T-helper 22 cell (primary cell): ENCODE measurements around the gene MTMR1.

Experiments used
- DNase-seq: peaks from one replicate; pipeline ENCODE4 v3.0.0-alpha.2; 2020; ENCODE audit warnings: low read depth

MTMR1 gene

GRCh38 chrX:150762258-150763165 lies 69.3 kb downstream of the MTMR1 start:
- no peak for DNase-seq

GRCh38 chrX:150763303-150763797 lies 70.2 kb downstream of the MTMR1 start:
- DNase-seq = no peak

GRCh38 chrX:150763810-150764209 lies 70.6 kb downstream of the MTMR1 start:
- DNase-seq = no peak

GRCh38 chrX:150765237-150765636 lies 72.0 kb downstream of the MTMR1 start:
- no peak for DNase-seq

GRCh38 chrX:150765782-150766350 lies 72.7 kb downstream of the MTMR1 start:
- DNase-seq = no peak

DNA sequence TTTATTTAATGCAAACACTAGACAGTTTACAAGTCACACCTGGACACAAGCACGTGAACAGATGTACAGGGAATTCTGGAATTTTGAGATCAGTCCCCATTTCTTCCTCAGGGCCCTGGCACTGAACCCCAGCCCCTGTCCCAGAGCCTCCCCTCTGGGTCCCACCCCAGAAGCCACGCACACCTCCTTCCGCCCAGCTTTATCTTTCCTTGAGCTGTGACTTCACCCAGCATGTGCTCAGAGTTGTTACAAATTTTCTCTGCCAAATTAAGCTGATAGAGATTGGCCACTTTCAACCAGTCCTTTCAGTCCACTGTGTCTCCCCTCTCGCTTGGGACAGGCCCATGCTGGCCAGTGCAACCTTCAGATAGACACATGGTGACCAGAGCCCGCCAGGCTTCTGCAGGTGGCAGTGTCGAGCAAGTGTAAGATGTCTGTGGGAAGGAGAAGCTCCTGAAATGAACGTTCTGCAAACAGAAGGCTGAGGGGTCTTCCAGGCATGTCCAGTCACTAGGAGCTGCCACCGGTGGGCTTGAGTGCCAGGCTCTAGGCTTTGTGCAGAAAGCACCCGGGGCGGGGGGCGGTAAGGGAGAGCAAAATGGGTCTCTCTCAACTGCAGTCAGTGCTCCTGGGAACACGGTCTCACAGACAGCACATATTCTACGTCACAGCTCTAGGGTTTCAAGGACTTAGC lies 73.3 kb downstream of the MTMR1 start:
- DNase-seq = no peak

DNA sequence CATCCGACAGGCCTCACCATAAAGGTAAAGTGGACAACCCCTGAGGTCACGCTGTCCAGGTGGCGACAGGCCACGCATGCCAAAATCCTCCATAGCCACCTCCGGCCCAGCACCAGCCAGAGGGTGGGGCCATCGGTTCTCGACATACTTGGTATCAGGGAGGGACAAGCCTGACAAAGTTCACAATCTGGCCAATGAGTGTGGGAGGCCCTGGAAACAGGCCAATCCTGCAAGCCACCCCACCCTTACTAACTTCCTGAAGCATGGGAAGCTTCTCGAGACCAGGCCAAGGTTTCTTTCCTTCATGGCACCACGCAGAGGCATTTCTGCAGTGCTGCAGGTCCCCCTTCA lies 73.8 kb downstream of the MTMR1 start:
- no peak for DNase-seq

DNA sequence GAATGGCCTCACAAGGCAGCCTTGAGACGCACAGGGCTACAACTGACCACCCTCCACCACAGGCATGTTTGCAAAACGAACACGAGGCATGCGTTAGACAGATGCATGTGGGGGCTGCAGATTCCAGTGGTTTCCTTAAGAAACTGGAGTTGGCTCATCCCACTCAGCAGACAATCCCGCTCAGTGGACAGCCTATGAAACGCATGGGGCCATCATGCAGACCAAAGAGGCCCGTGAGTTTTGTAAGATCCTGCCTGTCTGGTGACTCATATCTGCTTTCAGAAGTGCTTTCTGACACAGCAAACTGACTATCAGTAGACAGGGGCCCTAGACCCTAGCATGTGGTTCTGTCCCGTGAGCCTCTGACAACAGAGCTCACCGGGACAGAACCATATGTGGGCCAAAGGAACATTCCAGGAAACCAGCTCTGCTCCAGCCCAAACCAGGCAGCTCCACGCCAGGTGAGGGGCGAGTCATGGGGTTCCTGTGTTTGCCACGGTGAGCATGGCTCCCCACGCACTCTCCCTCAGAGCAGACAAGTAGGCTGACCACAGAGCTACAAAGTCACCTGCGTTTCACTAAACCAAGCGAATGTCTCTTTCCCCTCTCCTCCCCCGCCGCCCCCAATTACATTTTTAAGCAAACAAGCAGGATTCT lies 74.4 kb downstream of the MTMR1 start:
- no peak for DNase-seq

- no peak for DNase-seq
Measured at GRCh38 chrX:150768132-150768485, 74.9 kb downstream of the MTMR1 start.

- no peak for DNase-seq
Measured at GRCh38 chrX:150768580-150769190, 75.5 kb downstream of the MTMR1 start.

GRCh38 chrX:150769408-150769807 lies 76.2 kb downstream of the MTMR1 start:
- DNase-seq = no peak

DNA sequence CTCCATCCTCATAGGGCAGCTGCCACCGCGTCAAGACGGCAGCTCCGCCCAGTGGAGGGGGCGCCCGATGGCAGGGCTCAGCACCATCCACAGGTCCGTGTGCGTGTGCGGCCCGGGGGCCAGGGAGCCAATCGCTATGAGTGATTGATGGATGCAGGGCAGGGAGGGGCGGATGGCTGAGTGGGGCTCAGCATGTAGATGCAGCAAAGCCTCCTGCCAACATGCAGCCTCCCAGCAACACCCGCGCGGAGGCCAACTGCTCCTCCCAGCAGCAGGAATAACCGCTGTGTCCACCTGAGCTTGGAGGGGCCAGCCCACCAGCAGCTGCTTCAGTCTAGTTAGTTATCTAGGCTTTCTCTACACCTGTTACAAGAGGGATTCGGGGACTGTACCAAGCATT lies 77.4 kb downstream of the MTMR1 start:
- DNase-seq = no peak

DNA sequence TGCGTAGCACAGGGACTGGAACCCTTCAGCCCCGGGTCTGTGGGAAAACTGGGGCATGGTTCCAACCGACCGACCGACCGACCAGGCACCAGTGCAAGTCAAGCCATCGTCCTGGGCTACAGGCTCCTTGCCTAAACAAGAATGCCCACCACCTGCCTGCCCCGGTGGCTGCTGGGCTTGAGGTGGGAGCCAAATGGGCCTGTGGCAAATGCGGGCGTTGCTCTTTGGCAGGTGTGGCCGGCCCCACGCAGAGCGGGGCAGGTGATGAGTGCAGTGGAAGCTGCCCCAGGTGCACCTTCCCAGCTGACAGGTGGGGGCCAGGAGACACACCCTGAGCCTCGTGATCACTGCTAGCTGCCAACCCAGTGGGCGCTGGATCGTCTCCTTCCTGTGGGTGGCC lies 77.9 kb downstream of the MTMR1 start:
- DNase-seq = no peak

DNA sequence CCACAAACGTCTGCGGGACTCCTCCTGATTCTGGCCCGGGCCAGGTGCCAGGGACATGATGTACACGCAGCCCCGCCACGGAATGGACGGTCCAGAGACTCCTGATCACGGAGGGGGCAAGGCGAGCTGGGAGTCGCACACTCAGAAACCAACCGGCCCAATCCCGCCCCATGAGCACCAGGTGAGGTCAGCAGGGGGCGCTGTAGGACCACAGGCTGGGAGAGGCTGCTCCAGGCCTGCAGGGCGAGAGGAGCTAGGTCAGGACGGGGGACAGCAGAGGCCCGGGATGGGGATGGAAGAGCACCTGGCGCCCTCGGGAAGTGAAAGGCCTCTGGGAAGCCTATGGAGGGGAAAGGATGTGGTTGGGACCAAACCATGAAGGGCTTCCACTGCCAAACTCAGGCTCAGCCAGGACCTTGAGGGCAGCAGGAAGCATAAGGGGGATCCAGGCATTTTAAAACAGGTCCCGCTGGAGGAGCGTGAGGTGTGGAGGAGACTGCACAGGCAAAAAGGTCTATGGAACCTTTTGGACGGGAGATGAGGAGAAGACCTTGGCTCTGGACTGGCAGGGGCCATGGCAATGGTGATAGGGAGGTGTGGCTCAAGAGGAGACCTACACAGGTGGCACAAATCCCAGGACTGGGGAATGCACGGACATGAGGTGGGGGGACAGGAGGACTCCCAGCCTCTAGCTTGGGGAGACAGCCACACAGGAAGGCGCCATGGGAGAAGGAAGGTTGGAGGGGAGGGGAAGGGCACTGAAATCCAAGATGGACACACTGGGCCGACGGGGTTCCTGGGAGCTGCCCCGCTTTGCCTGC lies 79.2 kb downstream of the MTMR1 start:
- peak; percentile 31 for DNase-seq

DNA sequence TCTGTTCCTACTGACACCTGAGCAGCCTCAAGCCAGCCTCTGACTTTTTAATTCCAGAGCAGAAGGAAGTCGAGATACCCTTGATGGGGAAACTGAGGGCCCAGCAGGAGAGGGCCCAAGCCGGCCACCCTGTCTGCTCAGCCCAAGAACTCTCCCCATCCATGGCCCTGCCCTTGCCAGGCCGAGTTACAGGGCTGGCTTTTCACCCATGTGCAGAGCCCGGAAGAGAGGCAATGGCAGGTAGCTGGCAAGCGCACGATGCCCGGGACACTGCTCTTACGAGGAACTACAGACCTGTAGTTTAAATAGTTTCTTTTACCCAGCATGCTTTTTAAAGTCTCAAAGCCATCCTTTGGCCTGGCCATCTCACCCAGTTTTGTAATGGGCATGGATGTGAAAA lies 79.9 kb downstream of the MTMR1 start:
- no peak for DNase-seq

GRCh38 chrX:150773634-150774033 lies 80.4 kb downstream of the MTMR1 start:
- no peak for DNase-seq

GRCh38 chrX:150774798-150775568 lies 81.8 kb downstream of the MTMR1 start:
- DNase-seq = no peak

GRCh38 chrX:150775569-150776350 lies 82.6 kb downstream of the MTMR1 start:
- no peak for DNase-seq

GRCh38 chrX:150777328-150777992 lies 84.3 kb downstream of the MTMR1 start:
- DNase-seq = no peak
